ENCODE data around the gene TMIGD3. TPM values are rescaled to one million over a fixed set of nuclear protein-coding genes. Genes with fewer than 3 reads are reported as not detected.

Gene TMIGD3
- total RNA-seq, 1 donor from 2014 or later: not detected

GRCh38 chr1:111454859-111455641 lies 48.4 kb downstream of the TMIGD3 start:
- DNase-seq (ENCODE audit: low read depth): no peak
- H3K27me3 ChIP-seq (ENCODE audit: control insufficient read depth, insufficient read depth, low read length): no peaks in the 10 kb centered on the region
- H3K36me3 ChIP-seq (ENCODE audit: control insufficient read depth, insufficient read depth, low read length): peaks cover 3% of the 10 kb centered on the region
- no peak for TF ChIP-seq CTCF (IDR thresholded peaks at IDR 0.05; ENCODE audit: insufficient read depth, low read length, poor library complexity, severe bottlenecking)
- H3K4me3 ChIP-seq (ENCODE audit: low read depth, low read length): no peak overlapping the region

- H3K36me3 ChIP-seq (ENCODE audit: control insufficient read depth, insufficient read depth, low read length): peaks cover 3% of the 10 kb centered on the region
- no peaks in the 10 kb centered on the region for H3K27me3 ChIP-seq (ENCODE audit: control insufficient read depth, insufficient read depth, low read length)
- DNase-seq (ENCODE audit: low read depth): no peak
- no peak overlapping the region for H3K4me3 ChIP-seq (ENCODE audit: low read depth, low read length)
- TF ChIP-seq CTCF (IDR thresholded peaks at IDR 0.05; ENCODE audit: insufficient read depth, low read length, poor library complexity, severe bottlenecking): no peak
These were observed 49.7 kb downstream of the TMIGD3 start for GRCh38 chr1:111453706-111454105.

GRCh38 chr1:111452581-111452980 lies 50.9 kb downstream of the TMIGD3 start:
- Histone ChIP-seq H3K36me3 (ENCODE audit: control insufficient read depth, insufficient read depth, low read length) (peaks cover 1% of the 10 kb centered on the region), H3K27me3 (ENCODE audit: control insufficient read depth, insufficient read depth, low read length) (no peaks in the 10 kb centered on the region), H3K4me3 (ENCODE audit: low read depth, low read length) (no peak overlapping the region)
- no peak for DNase-seq (ENCODE audit: low read depth)
- TF ChIP-seq CTCF (IDR thresholded peaks at IDR 0.05; ENCODE audit: insufficient read depth, low read length, poor library complexity, severe bottlenecking): no peak

- Histone ChIP-seq H3K36me3 (ENCODE audit: control insufficient read depth, insufficient read depth, low read length) (peaks cover 2% of the 10 kb centered on the region), H3K4me3 (ENCODE audit: low read depth, low read length) (peak overlapping the region; percentile 91), H3K27me3 (ENCODE audit: control insufficient read depth, insufficient read depth, low read length) (no peaks in the 10 kb centered on the region)
- no peak for TF ChIP-seq CTCF (IDR thresholded peaks at IDR 0.05; ENCODE audit: insufficient read depth, low read length, poor library complexity, severe bottlenecking)
- no peak for DNase-seq (ENCODE audit: low read depth)
These were observed 53.2 kb downstream of the TMIGD3 start for GRCh38 chr1:111450185-111450584.

- Histone ChIP-seq H3K4me3 (ENCODE audit: low read depth, low read length) (peak overlapping the region; percentile 91), H3K27me3 (ENCODE audit: control insufficient read depth, insufficient read depth, low read length) (no peaks in the 10 kb centered on the region), H3K36me3 (ENCODE audit: control insufficient read depth, insufficient read depth, low read length) (peaks cover 2% of the 10 kb centered on the region)
- DNase-seq (ENCODE audit: low read depth): no peak
- TF ChIP-seq CTCF (IDR thresholded peaks at IDR 0.05; ENCODE audit: insufficient read depth, low read length, poor library complexity, severe bottlenecking): no peak
These were observed 53.8 kb downstream of the TMIGD3 start for GRCh38 chr1:111449703-111450017.
